ENCODE measurements around the gene CDC34. TPM values are rescaled to one million over a fixed set of nuclear protein-coding genes. Genes with fewer than 3 reads are reported as not detected.

The CDC34 gene
- total RNA-seq, 4 donors from 2014 or later: 72.0 to 116 (median 103) TPM

GRCh38 chr19:538641-539428 lies 7.3 kb downstream of the CDC34 start:
- Histone ChIP-seq H3K4me1 (peaks cover 8 to 16% (median 12%) of the 10 kb centered on the region in 4 donors), H3K27me3 (no peaks in the 10 kb centered on the region), H3K4me3 (no peak overlapping the region), H3K36me3 (peaks cover 0 to 28% (median 4%) of the 10 kb centered on the region in 4 donors), H3K27ac (no peak overlapping the region), H3K9me3 (no peaks in the 10 kb centered on the region)
- no peak for DNase-seq
- TF ChIP-seq, protein P1, sequence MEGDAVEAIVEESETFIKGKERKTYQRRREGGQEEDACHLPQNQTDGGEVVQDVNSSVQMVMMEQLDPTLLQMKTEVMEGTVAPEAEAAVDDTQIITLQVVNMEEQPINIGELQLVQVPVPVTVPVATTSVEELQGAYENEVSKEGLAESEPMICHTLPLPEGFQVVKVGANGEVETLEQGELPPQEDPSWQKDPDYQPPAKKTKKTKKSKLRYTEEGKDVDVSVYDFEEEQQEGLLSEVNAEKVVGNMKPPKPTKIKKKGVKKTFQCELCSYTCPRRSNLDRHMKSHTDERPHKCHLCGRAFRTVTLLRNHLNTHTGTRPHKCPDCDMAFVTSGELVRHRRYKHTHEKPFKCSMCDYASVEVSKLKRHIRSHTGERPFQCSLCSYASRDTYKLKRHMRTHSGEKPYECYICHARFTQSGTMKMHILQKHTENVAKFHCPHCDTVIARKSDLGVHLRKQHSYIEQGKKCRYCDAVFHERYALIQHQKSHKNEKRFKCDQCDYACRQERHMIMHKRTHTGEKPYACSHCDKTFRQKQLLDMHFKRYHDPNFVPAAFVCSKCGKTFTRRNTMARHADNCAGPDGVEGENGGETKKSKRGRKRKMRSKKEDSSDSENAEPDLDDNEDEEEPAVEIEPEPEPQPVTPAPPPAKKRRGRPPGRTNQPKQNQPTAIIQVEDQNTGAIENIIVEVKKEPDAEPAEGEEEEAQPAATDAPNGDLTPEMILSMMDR (IDR thresholded peaks at IDR 0.05): no peak
- TF ChIP-seq POLR2A (IDR thresholded peaks at IDR 0.05) (no peak), POLR2AphosphoS5 (IDR thresholded peaks at IDR 0.05) (no peak)
- intact Hi-C loops (cut with DNase I; ENCODE audit: low total_unique reads) (no loop called here), in situ Hi-C loops (cut with MboI; ENCODE audit: low pct_ligation_motif_present in 1 of 4, low pct_unique_long_range_greater_than_20kb in 1 of 4, low sequenced_read_pairs in 3 of 4) (no loop called here)
- WGBS, 2 donors (ENCODE audit: low coverage in 1 of 2): 84% methylated on average over 32 of the region's 40 CpGs; no CpG with 5 or more reads in 1 of the 2 donors

DNA sequence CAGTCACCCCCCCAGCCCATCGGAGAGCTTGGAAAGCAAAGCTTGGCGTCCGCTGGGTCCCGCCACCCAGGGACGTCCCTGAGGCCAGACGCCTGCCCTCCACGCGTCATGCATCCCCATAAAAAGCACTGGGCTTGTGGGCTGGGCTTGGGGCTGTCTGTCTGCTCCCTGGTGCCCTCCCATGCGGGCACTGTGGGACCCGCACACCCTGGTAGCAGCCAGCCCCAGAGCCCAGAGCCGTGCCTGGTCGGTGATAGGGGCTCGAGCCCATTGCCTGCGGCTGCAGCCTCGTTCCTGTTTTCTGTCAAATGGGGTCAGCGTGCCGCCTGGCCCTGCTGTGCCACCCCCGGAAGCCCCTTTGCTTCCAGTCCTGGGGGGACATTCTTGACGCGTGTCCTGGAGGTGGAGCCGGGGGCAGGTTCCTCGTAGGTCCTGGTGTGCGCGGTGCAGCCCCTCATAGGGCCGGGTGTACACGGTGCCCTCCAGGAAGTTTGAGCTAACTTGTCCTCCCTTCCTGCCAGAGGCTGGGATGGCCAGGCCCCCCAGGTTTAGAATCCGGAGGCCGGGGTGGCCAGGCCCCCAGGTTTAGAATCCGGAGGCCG lies 8.0 kb downstream of the CDC34 start:
- no peak for DNase-seq
- Histone ChIP-seq H3K27ac (no peak overlapping the region), H3K27me3 (no peaks in the 10 kb centered on the region), H3K9me3 (no peaks in the 10 kb centered on the region), H3K4me3 (no peak overlapping the region), H3K36me3 (peaks cover 0 to 28% (median 4%) of the 10 kb centered on the region in 4 donors), H3K4me1 (peaks cover 4 to 10% (median 8%) of the 10 kb centered on the region in 4 donors)
- WGBS, 2 donors (ENCODE audit: low coverage in 1 of 2): 90% methylated on average over 22 of the region's 30 CpGs; no CpG with 5 or more reads in 1 of the 2 donors
- TF ChIP-seq EP300 (IDR thresholded peaks at IDR 0.05; ENCODE audit: low read depth) (no peak), POLR2A (IDR thresholded peaks at IDR 0.05) (no peak), POLR2AphosphoS5 (IDR thresholded peaks at IDR 0.05) (no peak)
- TF ChIP-seq, protein P1 (IDR thresholded peaks at IDR 0.05): no peak
- in situ Hi-C loops (cut with MboI; ENCODE audit: low pct_ligation_motif_present in 1 of 4, low pct_unique_long_range_greater_than_20kb in 1 of 4, low sequenced_read_pairs in 3 of 4): no loop called here
- intact Hi-C loops (cut with DNase I; ENCODE audit: low total_unique reads): no loop called here

GRCh38 chr19:540867-541637 lies 9.5 kb downstream of the CDC34 start:
- in situ Hi-C loops (cut with MboI; ENCODE audit: low pct_ligation_motif_present in 1 of 4, low pct_unique_long_range_greater_than_20kb in 1 of 4, low sequenced_read_pairs in 3 of 4): no loop called here
- intact Hi-C loops (cut with DNase I; ENCODE audit: low total_unique reads): no loop called here
- TF ChIP-seq POLR2A (IDR thresholded peaks at IDR 0.05) (no peak), POLR2AphosphoS5 (IDR thresholded peaks at IDR 0.05) (no peak), EP300 (IDR thresholded peaks at IDR 0.05; ENCODE audit: low read depth) (no peak)
- TF ChIP-seq, protein P1 (IDR thresholded peaks at IDR 0.05): no peak
- WGBS, 2 donors (ENCODE audit: low coverage in 1 of 2): 90 to 91% methylated on average over 12 to 51 of the region's 51 CpGs
- H3K27me3 ChIP-seq: no peaks in the 10 kb centered on the region
- H3K4me1 ChIP-seq: no peaks in the 10 kb centered on the region
- H3K9me3 ChIP-seq: no peaks in the 10 kb centered on the region
- DNase-seq: no peak
- H3K36me3 ChIP-seq: peaks cover 0 to 26% (median 4%) of the 10 kb centered on the region in 4 donors
- no peak overlapping the region for H3K27ac ChIP-seq
- no peak overlapping the region for H3K4me3 ChIP-seq

DNA sequence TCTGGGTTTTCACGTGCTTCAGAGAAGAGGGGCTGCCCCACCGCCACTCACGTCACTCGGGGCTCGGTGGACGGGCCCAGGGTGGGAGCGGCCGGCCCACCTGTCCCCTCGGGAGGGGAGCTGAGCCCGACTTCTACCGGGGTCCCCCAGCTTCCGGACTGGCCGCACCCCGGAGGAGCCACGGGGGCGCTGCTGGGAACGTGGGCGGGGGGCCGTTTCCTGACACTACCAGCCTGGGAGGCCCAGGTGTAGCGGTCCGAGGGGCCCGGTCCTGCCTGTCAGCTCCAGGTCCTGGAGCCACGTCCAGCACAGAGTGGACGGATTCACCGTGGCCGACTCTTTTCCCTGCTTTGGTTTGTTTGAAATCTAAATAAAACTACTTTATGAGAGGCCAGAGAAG lies 10.1 kb downstream of the CDC34 start:
- Histone ChIP-seq H3K9me3 (no peaks in the 10 kb centered on the region), H3K27me3 (no peaks in the 10 kb centered on the region), H3K27ac (no peak overlapping the region), H3K4me3 (no peak overlapping the region), H3K36me3 (peaks cover 0 to 19% (median 2%) of the 10 kb centered on the region in 4 donors), H3K4me1 (no peaks in the 10 kb centered on the region)
- WGBS, 2 donors (ENCODE audit: low coverage in 1 of 2): 91 to 100% methylated on average over 1 to 26 of the region's 26 CpGs
- no peak for TF ChIP-seq POLR2AphosphoS5 (IDR thresholded peaks at IDR 0.05)
- TF ChIP-seq POLR2A (IDR thresholded peaks at IDR 0.05): no peak
- no peak for TF ChIP-seq EP300 (IDR thresholded peaks at IDR 0.05; ENCODE audit: low read depth)
- TF ChIP-seq, protein P1 (IDR thresholded peaks at IDR 0.05): no peak
- no peak for DNase-seq
- intact Hi-C loops (cut with DNase I; ENCODE audit: low total_unique reads) (no loop called here), in situ Hi-C loops (cut with MboI; ENCODE audit: low pct_ligation_motif_present in 1 of 4, low pct_unique_long_range_greater_than_20kb in 1 of 4, low sequenced_read_pairs in 3 of 4) (no loop called here)
